ENCODE data around the gene LAMC3. TPM values are rescaled to one million over a fixed set of nuclear protein-coding genes. Genes with fewer than 3 reads are reported as not detected.

The LAMC3 gene
- total RNA-seq, 1 donor from 2014 or later, result not detected

DNA sequence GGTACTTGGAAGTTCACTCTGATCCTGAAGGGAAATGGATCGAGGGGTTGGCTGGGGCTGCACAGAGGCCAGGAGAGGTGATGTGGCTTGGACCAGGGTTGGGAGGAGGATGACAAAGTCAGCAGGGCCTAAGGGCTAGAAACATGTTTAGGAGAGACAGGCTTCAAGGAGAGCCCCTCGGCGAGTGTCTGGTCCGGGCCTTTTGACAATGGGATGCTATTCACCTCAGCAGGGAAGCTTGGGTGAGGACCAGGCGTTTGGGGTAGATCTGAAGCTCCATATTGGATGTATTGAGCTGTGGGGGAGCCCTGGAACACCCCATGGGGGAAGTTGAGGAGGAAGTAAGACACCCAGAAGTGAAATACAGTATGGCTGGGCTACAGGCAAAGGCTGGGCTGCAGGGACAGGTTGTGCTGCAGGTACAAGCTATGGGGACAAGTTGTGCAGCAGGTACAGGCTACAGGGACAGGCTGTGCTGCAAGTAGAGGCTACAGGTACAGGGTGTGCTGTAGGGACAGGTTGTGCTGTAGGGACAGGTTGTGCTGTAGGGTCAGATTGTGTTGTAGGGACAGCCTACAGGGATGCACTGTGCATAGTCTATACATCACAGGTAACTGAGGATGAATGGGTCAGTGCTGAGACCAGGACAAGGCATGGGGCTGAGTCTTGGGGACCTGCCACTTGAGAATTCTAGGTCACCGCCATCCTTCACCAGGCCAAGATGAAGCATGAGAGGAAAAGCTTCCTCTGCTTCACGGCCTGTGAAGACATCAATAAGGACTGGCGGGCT, 47.3 kb upstream of the LAMC3 start:
- H3F3A ChIP-seq (ENCODE audit: low read depth), result no peaks in the 10 kb centered on the region
- H3K4me2 ChIP-seq, result no peak overlapping the region
- TF ChIP-seq EZH2phosphoT487 (IDR thresholded peaks at IDR 0.05) (no peak), EZH2 (IDR thresholded peaks at IDR 0.05) (no peak)
- TF ChIP-seq, protein P1, sequence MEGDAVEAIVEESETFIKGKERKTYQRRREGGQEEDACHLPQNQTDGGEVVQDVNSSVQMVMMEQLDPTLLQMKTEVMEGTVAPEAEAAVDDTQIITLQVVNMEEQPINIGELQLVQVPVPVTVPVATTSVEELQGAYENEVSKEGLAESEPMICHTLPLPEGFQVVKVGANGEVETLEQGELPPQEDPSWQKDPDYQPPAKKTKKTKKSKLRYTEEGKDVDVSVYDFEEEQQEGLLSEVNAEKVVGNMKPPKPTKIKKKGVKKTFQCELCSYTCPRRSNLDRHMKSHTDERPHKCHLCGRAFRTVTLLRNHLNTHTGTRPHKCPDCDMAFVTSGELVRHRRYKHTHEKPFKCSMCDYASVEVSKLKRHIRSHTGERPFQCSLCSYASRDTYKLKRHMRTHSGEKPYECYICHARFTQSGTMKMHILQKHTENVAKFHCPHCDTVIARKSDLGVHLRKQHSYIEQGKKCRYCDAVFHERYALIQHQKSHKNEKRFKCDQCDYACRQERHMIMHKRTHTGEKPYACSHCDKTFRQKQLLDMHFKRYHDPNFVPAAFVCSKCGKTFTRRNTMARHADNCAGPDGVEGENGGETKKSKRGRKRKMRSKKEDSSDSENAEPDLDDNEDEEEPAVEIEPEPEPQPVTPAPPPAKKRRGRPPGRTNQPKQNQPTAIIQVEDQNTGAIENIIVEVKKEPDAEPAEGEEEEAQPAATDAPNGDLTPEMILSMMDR (IDR thresholded peaks at IDR 0.05), result no peak
- no peaks in the 10 kb centered on the region for H3K27me3 ChIP-seq
- no peaks in the 10 kb centered on the region for H3K79me2 ChIP-seq (ENCODE audit: low read depth)
- Mint-ChIP-seq H3K36me3 (peaks cover 2% of the 10 kb centered on the region), H3K27me3 (ENCODE audit: insufficient read depth, low read depth) (peaks cover 13% of the 10 kb centered on the region), H3K9me3 (peaks cover 15% of the 10 kb centered on the region), H3K4me3 (no peak overlapping the region), H3K27ac (peak overlapping the region; percentile 76), H3K4me1 (peaks cover 2% of the 10 kb centered on the region)
- no peaks in the 10 kb centered on the region for H3K36me3 ChIP-seq
- no peak for DNase-seq (ENCODE audit: low spot score)
- H3K9me3 ChIP-seq (ENCODE audit: low read depth), result no peaks in the 10 kb centered on the region
- H3K27ac ChIP-seq, result no peak overlapping the region
- H3K4me3 ChIP-seq, result no peak overlapping the region
- peaks cover 2% of the 10 kb centered on the region for H3K4me1 ChIP-seq
- no peak overlapping the region for H3K9ac ChIP-seq
- no peaks in the 10 kb centered on the region for H4K20me1 ChIP-seq (ENCODE audit: low read depth)
- H2AFZ ChIP-seq (replicated peaks), result no peak overlapping the region

DNA sequence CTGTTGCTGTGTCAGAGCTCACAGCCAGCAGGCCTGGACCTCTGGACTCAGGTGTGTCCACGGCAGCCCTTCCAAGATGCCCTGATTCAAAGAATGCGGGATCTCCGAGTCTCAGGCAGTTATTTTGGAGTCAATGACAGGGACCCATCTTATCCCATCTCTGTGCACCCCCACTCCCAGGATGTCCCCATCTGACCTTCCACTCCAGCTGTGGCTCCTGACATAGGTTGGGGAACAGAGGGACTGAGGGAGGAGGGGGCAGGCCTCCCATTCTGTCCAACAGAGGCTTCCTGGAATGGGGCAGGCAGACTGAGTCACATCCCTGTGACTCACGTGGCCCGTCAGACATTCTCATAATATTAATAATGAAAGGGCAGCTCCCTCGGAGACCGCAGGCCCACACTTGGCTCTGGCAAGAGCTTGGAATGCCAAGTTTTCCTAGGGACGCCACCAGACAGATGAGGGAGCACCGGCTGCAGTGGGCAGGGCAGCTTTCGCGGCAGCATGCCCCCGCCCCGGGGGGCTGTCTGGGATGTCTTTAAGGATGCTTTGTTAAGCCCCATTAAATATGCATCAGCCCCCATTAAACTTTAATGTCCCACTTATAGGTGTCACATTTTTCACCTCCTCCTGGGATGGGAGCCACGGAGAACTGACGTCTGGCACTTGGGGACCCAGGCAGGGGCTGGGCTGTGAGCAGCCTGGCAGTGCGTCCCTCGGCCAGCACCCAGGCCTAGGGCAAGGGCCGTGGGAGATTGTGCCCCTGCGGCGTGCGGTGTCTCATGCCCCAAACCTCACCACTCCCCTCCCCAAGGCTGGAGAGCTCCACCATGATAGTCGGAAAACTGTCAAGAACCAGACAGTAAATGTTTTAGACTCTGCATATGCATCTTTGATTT, 46.3 kb upstream of the LAMC3 start:
- peaks cover 13% of the 10 kb centered on the region for H3K27me3 Mint-ChIP-seq (ENCODE audit: insufficient read depth, low read depth)
- no peak overlapping the region for H3K4me3 Mint-ChIP-seq
- peaks cover 2% of the 10 kb centered on the region for H3K36me3 Mint-ChIP-seq
- H3K27me3 ChIP-seq, result no peaks in the 10 kb centered on the region
- no peaks in the 10 kb centered on the region for H3K4me1 ChIP-seq
- H3K79me2 ChIP-seq (ENCODE audit: low read depth), result no peaks in the 10 kb centered on the region
- no peak overlapping the region for H3K27ac ChIP-seq
- no peaks in the 10 kb centered on the region for H3K36me3 ChIP-seq
- H3K4me1 Mint-ChIP-seq, result no peaks in the 10 kb centered on the region
- H3K4me3 ChIP-seq, result no peak overlapping the region
- no peak overlapping the region for H2AFZ ChIP-seq (replicated peaks)
- TF ChIP-seq, protein P1 (IDR thresholded peaks at IDR 0.05), result no peak
- TF ChIP-seq EZH2phosphoT487 (IDR thresholded peaks at IDR 0.05), result no peak
- no peak for TF ChIP-seq EZH2 (IDR thresholded peaks at IDR 0.05)
- peaks cover 15% of the 10 kb centered on the region for H3K9me3 Mint-ChIP-seq
- H3K27ac Mint-ChIP-seq, result no peak overlapping the region
- no peaks in the 10 kb centered on the region for H3K9me3 ChIP-seq (ENCODE audit: low read depth)
- no peaks in the 10 kb centered on the region for H3F3A ChIP-seq (ENCODE audit: low read depth)
- DNase-seq (ENCODE audit: low spot score), result no peak
- no peaks in the 10 kb centered on the region for H4K20me1 ChIP-seq (ENCODE audit: low read depth)
- H3K4me2 ChIP-seq, result no peak overlapping the region
- H3K9ac ChIP-seq, result no peak overlapping the region

DNA sequence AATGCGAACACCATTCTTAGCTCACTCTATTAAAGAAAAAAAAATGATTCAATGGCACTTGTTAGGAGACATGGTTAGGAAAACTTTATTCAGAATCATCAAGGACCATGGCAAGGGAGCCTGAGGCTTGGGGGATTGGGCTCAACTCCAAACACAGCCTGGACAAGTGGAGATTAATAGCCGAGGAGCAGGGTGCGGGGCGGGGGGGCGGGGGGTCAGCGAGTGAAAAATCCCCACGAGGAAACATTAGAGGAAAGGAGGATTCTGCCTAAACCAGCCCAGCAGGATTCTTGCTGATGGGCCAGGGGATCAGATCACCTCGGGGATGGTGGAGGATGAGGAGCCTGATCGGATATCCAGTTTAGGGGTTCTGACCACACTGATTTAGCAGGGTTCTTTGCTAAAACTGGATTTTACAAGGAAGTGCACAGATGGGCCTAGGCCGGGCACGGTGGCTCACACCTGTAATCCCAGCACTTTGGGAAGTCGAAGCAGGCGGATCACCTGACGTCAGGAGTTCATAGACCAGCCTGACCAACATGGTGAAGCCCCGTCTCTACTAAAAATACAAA, 45.6 kb upstream of the LAMC3 start:
- Mint-ChIP-seq H3K27me3 (ENCODE audit: insufficient read depth, low read depth) (peaks cover 13% of the 10 kb centered on the region), H3K27ac (no peak overlapping the region), H3K36me3 (peaks cover 2% of the 10 kb centered on the region), H3K4me3 (no peak overlapping the region), H3K9me3 (peaks cover 10% of the 10 kb centered on the region), H3K4me1 (no peaks in the 10 kb centered on the region)
- no peak overlapping the region for H3K4me2 ChIP-seq
- no peaks in the 10 kb centered on the region for H3K4me1 ChIP-seq
- no peak overlapping the region for H3K4me3 ChIP-seq
- TF ChIP-seq, protein P1 (IDR thresholded peaks at IDR 0.05), result no peak
- no peak for TF ChIP-seq EZH2 (IDR thresholded peaks at IDR 0.05)
- no peak for TF ChIP-seq EZH2phosphoT487 (IDR thresholded peaks at IDR 0.05)
- no peaks in the 10 kb centered on the region for H3K27me3 ChIP-seq
- DNase-seq (ENCODE audit: low spot score), result no peak
- no peak overlapping the region for H2AFZ ChIP-seq (replicated peaks)
- no peaks in the 10 kb centered on the region for H3K9me3 ChIP-seq (ENCODE audit: low read depth)
- H3F3A ChIP-seq (ENCODE audit: low read depth), result no peaks in the 10 kb centered on the region
- no peak overlapping the region for H3K9ac ChIP-seq
- no peaks in the 10 kb centered on the region for H4K20me1 ChIP-seq (ENCODE audit: low read depth)
- H3K27ac ChIP-seq, result no peak overlapping the region
- H3K36me3 ChIP-seq, result no peaks in the 10 kb centered on the region
- no peaks in the 10 kb centered on the region for H3K79me2 ChIP-seq (ENCODE audit: low read depth)

Data from neural progenitor cell (in vitro differentiated cells).